ENCODE data around the gene NINJ1.

GRCh38 chr9:93094658-93095204, 39.3 kb downstream of the NINJ1 start:
- no peak for TF ChIP-seq CTCF (IDR thresholded peaks at IDR 0.05)
- no peak for TF ChIP-seq POLR2A (IDR thresholded peaks at IDR 0.05)
